SK-N-SH treated with all-trans-retinoic acid at 6 μM for 48 hours (cell line): ENCODE data around the gene RRBP1.

Experiments used
- ATAC-seq: fragments of 200-7000 bp; cut with Tn5 transposase; 3 replicates; pipeline ENCODE4 v1.9.1; 2020; ENCODE audit warnings: mild to moderate bottlenecking, moderate library complexity
- ARNTL ChIP-seq: fragments of 450-650 bp; formaldehyde crosslinking; IDR thresholded peaks from 2 replicates; pipeline ENCODE4 v1.5.0; 2020; ENCODE audit warnings: low read depth, mild to moderate bottlenecking, moderate library complexity, borderline replicate concordance
- BACH2 ChIP-seq: fragments of 250-450 bp; sonication (Bioruptor Pico); IDR thresholded peaks from 2 replicates; pipeline ENCODE4 v1.9.0; 2021; ENCODE audit warnings: mild to moderate bottlenecking, borderline replicate concordance
- CSDC2 ChIP-seq: fragments of 250-450 bp; sonication (Bioruptor Pico); IDR thresholded peaks from 2 replicates; pipeline ENCODE4 v1.5.0; 2020; ENCODE audit warnings: mild to moderate bottlenecking, moderate library complexity
- ESRRG ChIP-seq: fragments of 250-450 bp; sonication (Bioruptor Pico); IDR thresholded peaks from 2 replicates; pipeline ENCODE4 v1.6.1; 2021; ENCODE audit warnings: mild to moderate bottlenecking
- GLIS3 ChIP-seq: fragments of 250-450 bp; sonication (Bioruptor Pico); IDR thresholded peaks from 2 replicates; pipeline ENCODE4 v1.5.0; 2020; ENCODE audit warnings: mild to moderate bottlenecking, moderate library complexity
- OSR1 ChIP-seq: fragments of 250-450 bp; sonication (Bioruptor Pico); IDR thresholded peaks from 2 replicates; pipeline ENCODE4 v1.8.0; 2022; ENCODE audit warnings: moderate library complexity, mild to moderate bottlenecking, inconsistent platforms
- PPARA ChIP-seq: fragments of 250-450 bp; sonication (Bioruptor Pico); IDR thresholded peaks from 2 replicates; pipeline ENCODE4 v1.5.0; 2020; ENCODE audit warnings: mild to moderate bottlenecking, borderline replicate concordance
- RARB ChIP-seq: fragments of 250-450 bp; sonication (Bioruptor Pico); IDR thresholded peaks from 2 replicates; pipeline ENCODE4 v1.8.0; 2021; ENCODE audit warnings: mild to moderate bottlenecking, moderate library complexity
- SNAI2 ChIP-seq: fragments of 250-450 bp; sonication (Bioruptor Pico); IDR thresholded peaks from 2 replicates; pipeline ENCODE4 v1.5.0; 2020; ENCODE audit warnings: mild to moderate bottlenecking, moderate library complexity
- TCF4 ChIP-seq: fragments of 250-450 bp; sonication (Bioruptor Pico); IDR thresholded peaks from 2 replicates; pipeline ENCODE4 v1.8.0; 2021; ENCODE audit warnings: mild to moderate bottlenecking, moderate library complexity, borderline replicate concordance
- ZC3H10 ChIP-seq: fragments of 250-450 bp; sonication (Bioruptor Pico); IDR thresholded peaks from 2 replicates; pipeline ENCODE4 v1.5.1; 2021; ENCODE audit warnings: mild to moderate bottlenecking, moderate library complexity
- ZFP30 ChIP-seq: fragments of 450-650 bp; formaldehyde crosslinking; IDR thresholded peaks from 2 replicates; pipeline ENCODE4 v1.5.0; 2022; ENCODE audit warnings: mild to moderate bottlenecking, moderate library complexity
- TF ChIP-seq, protein P1 (sequence below): fragments of 250-450 bp; sonication (Bioruptor Pico); IDR thresholded peaks from 2 replicates; pipeline ENCODE4 v1.5.1; 2020; ENCODE audit warnings: low read depth, mild to moderate bottlenecking, moderate library complexity
- TF ChIP-seq, protein P2 (sequence below): fragments of 250-450 bp; sonication (Bioruptor Pico); IDR thresholded peaks from 2 replicates; pipeline ENCODE4 v1.5.0; 2020; ENCODE audit warnings: mild to moderate bottlenecking, moderate library complexity
- TF ChIP-seq, protein P3 (sequence below): fragments of 250-450 bp; sonication (Bioruptor Pico); IDR thresholded peaks from 2 replicates; pipeline ENCODE4 v1.8.0; 2020; ENCODE audit warnings: mild to moderate bottlenecking, moderate library complexity, borderline replicate concordance

The RRBP1 gene, protein sequence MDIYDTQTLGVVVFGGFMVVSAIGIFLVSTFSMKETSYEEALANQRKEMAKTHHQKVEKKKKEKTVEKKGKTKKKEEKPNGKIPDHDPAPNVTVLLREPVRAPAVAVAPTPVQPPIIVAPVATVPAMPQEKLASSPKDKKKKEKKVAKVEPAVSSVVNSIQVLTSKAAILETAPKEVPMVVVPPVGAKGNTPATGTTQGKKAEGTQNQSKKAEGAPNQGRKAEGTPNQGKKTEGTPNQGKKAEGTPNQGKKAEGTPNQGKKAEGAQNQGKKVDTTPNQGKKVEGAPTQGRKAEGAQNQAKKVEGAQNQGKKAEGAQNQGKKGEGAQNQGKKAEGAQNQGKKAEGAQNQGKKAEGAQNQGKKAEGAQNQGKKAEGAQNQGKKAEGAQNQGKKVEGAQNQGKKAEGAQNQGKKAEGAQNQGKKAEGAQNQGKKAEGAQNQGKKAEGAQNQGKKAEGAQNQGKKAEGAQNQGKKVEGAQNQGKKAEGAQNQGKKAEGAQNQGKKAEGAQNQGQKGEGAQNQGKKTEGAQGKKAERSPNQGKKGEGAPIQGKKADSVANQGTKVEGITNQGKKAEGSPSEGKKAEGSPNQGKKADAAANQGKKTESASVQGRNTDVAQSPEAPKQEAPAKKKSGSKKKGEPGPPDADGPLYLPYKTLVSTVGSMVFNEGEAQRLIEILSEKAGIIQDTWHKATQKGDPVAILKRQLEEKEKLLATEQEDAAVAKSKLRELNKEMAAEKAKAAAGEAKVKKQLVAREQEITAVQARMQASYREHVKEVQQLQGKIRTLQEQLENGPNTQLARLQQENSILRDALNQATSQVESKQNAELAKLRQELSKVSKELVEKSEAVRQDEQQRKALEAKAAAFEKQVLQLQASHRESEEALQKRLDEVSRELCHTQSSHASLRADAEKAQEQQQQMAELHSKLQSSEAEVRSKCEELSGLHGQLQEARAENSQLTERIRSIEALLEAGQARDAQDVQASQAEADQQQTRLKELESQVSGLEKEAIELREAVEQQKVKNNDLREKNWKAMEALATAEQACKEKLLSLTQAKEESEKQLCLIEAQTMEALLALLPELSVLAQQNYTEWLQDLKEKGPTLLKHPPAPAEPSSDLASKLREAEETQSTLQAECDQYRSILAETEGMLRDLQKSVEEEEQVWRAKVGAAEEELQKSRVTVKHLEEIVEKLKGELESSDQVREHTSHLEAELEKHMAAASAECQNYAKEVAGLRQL (N-terminal part only)

DNA sequence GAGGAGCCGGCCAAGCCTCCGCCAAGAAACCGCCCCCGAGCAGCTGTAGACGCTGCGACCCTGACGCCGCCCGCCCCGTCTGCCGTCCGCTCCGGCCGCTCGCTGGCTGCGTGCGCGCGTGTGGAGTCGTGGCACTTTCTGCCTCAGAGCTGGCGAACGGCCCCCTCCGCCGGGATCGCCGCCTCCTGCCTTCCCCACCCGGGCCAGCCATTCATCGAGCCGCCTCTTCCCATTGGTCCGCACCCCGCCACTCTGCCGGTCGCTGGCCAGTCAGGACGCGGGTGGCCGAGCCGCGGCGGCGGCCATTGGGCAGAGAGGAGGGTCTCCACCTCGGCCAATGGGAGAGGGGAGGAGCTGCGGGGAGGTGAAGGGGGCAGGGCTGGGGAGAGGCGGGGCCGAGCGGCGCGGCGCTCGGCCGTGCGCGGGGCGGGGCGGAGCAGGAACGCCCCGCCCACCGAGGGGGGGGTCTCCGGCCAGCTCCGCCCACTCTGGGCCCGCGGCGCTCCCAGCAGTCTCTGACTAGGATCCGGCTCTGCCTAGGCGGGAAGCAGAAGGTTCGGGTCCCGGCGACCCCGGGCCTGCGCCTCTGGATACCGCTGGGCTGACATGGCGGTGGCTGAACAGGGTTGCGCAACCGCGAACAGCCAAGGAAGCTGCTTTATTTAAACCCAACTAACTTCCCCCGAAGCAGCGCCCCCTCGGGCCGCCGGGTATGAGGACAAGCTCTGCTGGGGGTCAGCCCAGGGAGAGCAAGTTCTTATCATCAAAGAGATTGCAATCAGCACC, at the start of gene RRBP1:
Gene RRBP1, minus strand, starts transcription at position 140 of the 786 bp plus-strand sequence. CDS start 21,735 bp downstream, outside the sequence.
- no peak for TF ChIP-seq CSDC2
- TF ChIP-seq, protein P1, sequence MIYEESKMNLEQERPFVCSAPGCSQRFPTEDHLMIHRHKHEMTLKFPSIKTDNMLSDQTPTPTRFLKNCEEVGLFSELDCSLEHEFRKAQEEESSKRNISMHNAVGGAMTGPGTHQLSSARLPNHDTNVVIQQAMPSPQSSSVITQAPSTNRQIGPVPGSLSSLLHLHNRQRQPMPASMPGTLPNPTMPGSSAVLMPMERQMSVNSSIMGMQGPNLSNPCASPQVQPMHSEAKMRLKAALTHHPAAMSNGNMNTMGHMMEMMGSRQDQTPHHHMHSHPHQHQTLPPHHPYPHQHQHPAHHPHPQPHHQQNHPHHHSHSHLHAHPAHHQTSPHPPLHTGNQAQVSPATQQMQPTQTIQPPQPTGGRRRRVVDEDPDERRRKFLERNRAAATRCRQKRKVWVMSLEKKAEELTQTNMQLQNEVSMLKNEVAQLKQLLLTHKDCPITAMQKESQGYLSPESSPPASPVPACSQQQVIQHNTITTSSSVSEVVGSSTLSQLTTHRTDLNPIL (CRISPR knock-in tag), result no peak
- TF ChIP-seq, protein P2, sequence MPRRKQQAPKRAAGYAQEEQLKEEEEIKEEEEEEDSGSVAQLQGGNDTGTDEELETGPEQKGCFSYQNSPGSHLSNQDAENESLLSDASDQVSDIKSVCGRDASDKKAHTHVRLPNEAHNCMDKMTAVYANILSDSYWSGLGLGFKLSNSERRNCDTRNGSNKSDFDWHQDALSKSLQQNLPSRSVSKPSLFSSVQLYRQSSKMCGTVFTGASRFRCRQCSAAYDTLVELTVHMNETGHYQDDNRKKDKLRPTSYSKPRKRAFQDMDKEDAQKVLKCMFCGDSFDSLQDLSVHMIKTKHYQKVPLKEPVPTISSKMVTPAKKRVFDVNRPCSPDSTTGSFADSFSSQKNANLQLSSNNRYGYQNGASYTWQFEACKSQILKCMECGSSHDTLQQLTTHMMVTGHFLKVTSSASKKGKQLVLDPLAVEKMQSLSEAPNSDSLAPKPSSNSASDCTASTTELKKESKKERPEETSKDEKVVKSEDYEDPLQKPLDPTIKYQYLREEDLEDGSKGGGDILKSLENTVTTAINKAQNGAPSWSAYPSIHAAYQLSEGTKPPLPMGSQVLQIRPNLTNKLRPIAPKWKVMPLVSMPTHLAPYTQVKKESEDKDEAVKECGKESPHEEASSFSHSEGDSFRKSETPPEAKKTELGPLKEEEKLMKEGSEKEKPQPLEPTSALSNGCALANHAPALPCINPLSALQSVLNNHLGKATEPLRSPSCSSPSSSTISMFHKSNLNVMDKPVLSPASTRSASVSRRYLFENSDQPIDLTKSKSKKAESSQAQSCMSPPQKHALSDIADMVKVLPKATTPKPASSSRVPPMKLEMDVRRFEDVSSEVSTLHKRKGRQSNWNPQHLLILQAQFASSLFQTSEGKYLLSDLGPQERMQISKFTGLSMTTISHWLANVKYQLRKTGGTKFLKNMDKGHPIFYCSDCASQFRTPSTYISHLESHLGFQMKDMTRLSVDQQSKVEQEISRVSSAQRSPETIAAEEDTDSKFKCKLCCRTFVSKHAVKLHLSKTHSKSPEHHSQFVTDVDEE (CRISPR knock-in tag), result 0 out of 2 replicates have a peak, but pooled peaks have one; percentile 40
- ATAC-seq, result peak; percentile 99

DNA sequence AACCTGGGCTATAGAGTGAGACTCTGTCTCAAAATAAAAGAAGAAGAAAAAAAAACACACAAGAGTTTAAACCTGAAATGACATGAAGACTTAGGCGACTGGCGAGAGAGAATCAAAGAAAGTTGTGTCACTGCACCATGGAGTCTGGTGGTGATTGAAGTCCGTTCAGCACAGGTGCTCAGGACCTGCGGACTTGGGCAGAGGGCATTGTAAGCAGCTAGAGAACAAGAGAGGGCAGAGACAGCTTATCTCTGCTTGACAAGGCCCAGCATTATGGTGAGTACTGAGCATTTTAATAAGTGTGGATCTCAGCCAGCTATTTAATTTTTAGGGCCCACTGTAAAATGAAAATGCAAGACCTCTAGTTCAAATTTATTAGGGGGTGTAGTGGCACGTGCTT, 49.2 kb upstream of the RRBP1 start:
- TF ChIP-seq BACH2 (CRISPR knock-in tag) (no peak), GLIS3 (CRISPR knock-in tag) (no peak), TCF4 (CRISPR knock-in tag) (no peak), OSR1 (no peak), ZC3H10 (CRISPR knock-in tag) (no peak)
- TF ChIP-seq, protein P1 (CRISPR knock-in tag), result no peak
- ATAC-seq, result no peak

DNA sequence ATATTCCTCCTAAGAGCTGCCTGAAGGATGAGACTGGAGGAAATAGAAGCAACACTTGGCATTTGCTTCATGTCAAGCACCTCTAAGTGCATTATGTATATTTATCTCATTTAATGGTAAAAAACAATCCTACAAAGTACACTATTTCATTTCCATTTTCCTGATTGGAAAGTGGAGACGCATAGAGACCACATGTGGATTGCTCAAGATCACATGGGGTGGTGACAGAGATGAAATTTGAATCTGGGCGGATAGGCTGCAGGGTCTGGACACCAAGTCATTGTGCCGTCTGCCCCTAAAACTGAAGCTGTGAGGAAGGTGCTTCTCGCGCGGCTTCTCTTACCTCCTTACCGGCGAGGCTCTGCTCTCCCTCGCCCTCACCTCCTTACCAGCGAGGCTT, 48.0 kb upstream of the RRBP1 start:
- TF ChIP-seq TCF4 (CRISPR knock-in tag) (no peak), ESRRG (no peak), RARB (CRISPR knock-in tag) (no peak), PPARA (CRISPR knock-in tag) (no peak), SNAI2 (CRISPR knock-in tag) (no peak), BACH2 (CRISPR knock-in tag) (no peak), ARNTL (CRISPR knock-in tag) (no peak), ZFP30 (CRISPR knock-in tag) (no peak)
- TF ChIP-seq, protein P3, sequence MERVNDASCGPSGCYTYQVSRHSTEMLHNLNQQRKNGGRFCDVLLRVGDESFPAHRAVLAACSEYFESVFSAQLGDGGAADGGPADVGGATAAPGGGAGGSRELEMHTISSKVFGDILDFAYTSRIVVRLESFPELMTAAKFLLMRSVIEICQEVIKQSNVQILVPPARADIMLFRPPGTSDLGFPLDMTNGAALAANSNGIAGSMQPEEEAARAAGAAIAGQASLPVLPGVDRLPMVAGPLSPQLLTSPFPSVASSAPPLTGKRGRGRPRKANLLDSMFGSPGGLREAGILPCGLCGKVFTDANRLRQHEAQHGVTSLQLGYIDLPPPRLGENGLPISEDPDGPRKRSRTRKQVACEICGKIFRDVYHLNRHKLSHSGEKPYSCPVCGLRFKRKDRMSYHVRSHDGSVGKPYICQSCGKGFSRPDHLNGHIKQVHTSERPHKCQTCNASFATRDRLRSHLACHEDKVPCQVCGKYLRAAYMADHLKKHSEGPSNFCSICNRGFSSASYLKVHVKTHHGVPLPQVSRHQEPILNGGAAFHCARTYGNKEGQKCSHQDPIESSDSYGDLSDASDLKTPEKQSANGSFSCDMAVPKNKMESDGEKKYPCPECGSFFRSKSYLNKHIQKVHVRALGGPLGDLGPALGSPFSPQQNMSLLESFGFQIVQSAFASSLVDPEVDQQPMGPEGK, result no peak
- TF ChIP-seq, protein P2 (CRISPR knock-in tag), result no peak
- ATAC-seq, result no peak
